K562 (cell line): ENCODE measurements around the gene USH1G. TPM values are rescaled to one million over a fixed set of nuclear protein-coding genes. Genes with fewer than 3 reads are reported as not detected.

Experiments
- ATAC-seq: fragments of 200-7000 bp; cut with Tn5 transposase; 3 replicates; pipeline ENCODE4 v1.9.1; 2020; ENCODE audit warnings: moderate library complexity
- BruUV-seq: library from RNA; stranded (reverse); fragments of 400-500 nt; replicated peaks from 2 replicates; lab custom pipeline; 2021; lab: Mats Ljungman, UMichigan
- CTCF ChIA-PET: fragments of 300-600 bp; formaldehyde crosslinking; extraction: SDS; loops from one replicate; lab custom pipeline; 2021; ENCODE audit warnings: low intra/inter-chr PET ratio; lab: Yijun Ruan, JAX
- POLR2A ChIA-PET: fragments of 300-600, 350-650 bp; sonication (Branson Sonifier 250); formaldehyde crosslinking; extraction: SDS; loops from one replicate; lab custom pipeline; 2021; ENCODE audit warnings: antibody characterized with exemption, inconsistent platforms; lab: Yijun Ruan, JAX
- DNase-seq, 4 experiments: peaks; one replicate each; pipeline versions ENCODE4 v3.0.0 to v3.0.0-alpha.2; 2011 to 2018; ENCODE audit warnings: low spot score in 3 of 4, mixed read lengths in 3 of 4; ENCODE audit errors: extremely low read depth in 1 of 4
- FAIRE-seq: peaks from 2 replicates; lab custom pipeline; 2011; peaks lifted over from hg19 to GRCh38; lab: Jason Lieb, UNC
- H2AFZ ChIP-seq: 2 replicates; pipeline ENCODE4 v1.6.0; 2011; ENCODE audit warnings: low read depth, low read length, control low read depth, inconsistent platforms
- H3K27ac ChIP-seq: fragments of 200-600 bp; 3 replicates; pipeline ENCODE4 v1.8.0; 2011; ENCODE audit warnings: low read depth, mild to moderate bottlenecking, control low read depth, inconsistent platforms, low read length, moderate library complexity, mixed read lengths; ENCODE audit errors: extremely low read depth
- H3K27me3 ChIP-seq, 2 experiments: fragments of 300-600 bp in 1 of 2; 2 replicates in 1 of 2; 3 replicates in 1 of 2; pipeline versions ENCODE4 v1.6.0 to v1.8.0; 2011; ENCODE audit warnings: inconsistent platforms in 2 of 2, low read length in 2 of 2, mild to moderate bottlenecking in 1 of 2, mixed read lengths in 1 of 2, moderate library complexity in 1 of 2; ENCODE audit not compliant: control insufficient read depth in 2 of 2, insufficient read depth in 2 of 2
- H3K36me3 ChIP-seq: fragments of 300-600 bp; 3 replicates; pipeline ENCODE4 v1.8.0; 2011; ENCODE audit warnings: mild to moderate bottlenecking, low read length, inconsistent platforms; ENCODE audit not compliant: control insufficient read depth, insufficient read depth
- H3K4me1 ChIP-seq, 2 experiments: fragments of 200-600 bp in 1 of 2; replicated peaks in 1 of 2; 2 replicates in 1 of 2; 3 replicates in 1 of 2; pipeline versions ENCODE4 v1.5.1 to v1.8.0; 2011; ENCODE audit warnings: inconsistent platforms in 2 of 2, low read length in 2 of 2, mild to moderate bottlenecking in 1 of 2, mixed read lengths in 1 of 2, moderate library complexity in 1 of 2; ENCODE audit not compliant: control insufficient read depth in 2 of 2, insufficient read depth in 2 of 2
- H3K4me2 ChIP-seq: 2 replicates; pipeline ENCODE4 v1.6.1; 2011; ENCODE audit warnings: low read length, control low read depth, inconsistent platforms, mixed read lengths; ENCODE audit not compliant: insufficient read depth
- H3K4me3 ChIP-seq: fragments of 200-600 bp; sonication (generic), shearing (Covaris generic); 2 replicates; pipeline ENCODE4 v1.5.1; 2016; ENCODE audit warnings: control low read depth, inconsistent platforms
- H3K79me2 ChIP-seq: fragments of 200-600 bp; 3 replicates; pipeline ENCODE4 v1.8.0; 2011; ENCODE audit warnings: low read length, inconsistent platforms; ENCODE audit not compliant: control insufficient read depth, insufficient read depth
- H3K9ac ChIP-seq, 2 experiments: 2 replicates each; pipeline versions ENCODE4 v1.6.0 to v1.6.1; 2011; ENCODE audit warnings: low read depth in 2 of 2, low read length in 2 of 2, control low read depth in 1 of 2, inconsistent platforms in 1 of 2, mild to moderate bottlenecking in 1 of 2, mixed read lengths in 1 of 2; ENCODE audit not compliant: insufficient read depth in 1 of 2
- H3K9me1 ChIP-seq: one replicate; pipeline ENCODE4 v1.6.0; 2011; ENCODE audit warnings: inconsistent platforms, mild to moderate bottlenecking, low read length, moderate library complexity; ENCODE audit not compliant: control insufficient read depth, insufficient read depth
- H3K9me3 ChIP-seq: replicated peaks from 2 replicates; pipeline ENCODE4 v1.5.1; 2011; ENCODE audit warnings: low read depth, low read length, inconsistent platforms; ENCODE audit not compliant: control insufficient read depth, insufficient read depth
- H4K20me1 ChIP-seq: replicated peaks from 2 replicates; pipeline ENCODE4 v1.6.1; 2011; ENCODE audit warnings: low read length, inconsistent platforms, mixed read lengths; ENCODE audit not compliant: control insufficient read depth, insufficient read depth
- ETV1 ChIP-seq: fragments of 450-650 bp; conservative IDR thresholded peaks from 2 replicates; pipeline ENCODE4 v1.6.1; 2016; ENCODE audit warnings: missing genetic modification characterization, control low read depth, low read depth, missing compliant biosample characterization
- MLLT1 ChIP-seq, 2 experiments: fragments of 450-650 bp; IDR thresholded peaks; 2 replicates each; pipeline ENCODE4 v1.6.1; 2016
- PRDM10 ChIP-seq: fragments of 450-650 bp; IDR thresholded peaks from 2 replicates; pipeline ENCODE4 v1.6.1; 2018; ENCODE audit not compliant: partially characterized antibody
- RB1 ChIP-seq: fragments of 450-650 bp; IDR thresholded peaks from 2 replicates; pipeline ENCODE4 v1.6.1; 2017; ENCODE audit warnings: low read depth, mild to moderate bottlenecking
- SAFB ChIP-seq: fragments of 200-400 bp; formaldehyde crosslinking; IDR thresholded peaks from 2 replicates; pipeline ENCODE4 v1.6.1; 2017; ENCODE audit warnings: low read depth, low read length, borderline replicate concordance
- ZBTB17 ChIP-seq: fragments of 450-650 bp; formaldehyde crosslinking; IDR thresholded peaks from 2 replicates; pipeline ENCODE4 v1.4.0; 2020; ENCODE audit warnings: mild to moderate bottlenecking
- WGBS: fragments of 100-300 bp; shearing (Covaris generic); methylation state at CpG from one replicate; pipeline ENCODE4 v1.1.6; 2016; ENCODE audit warnings: low coverage, mixed read lengths; ENCODE audit not compliant: insufficient coverage; ENCODE audit errors: missing lambda C conversion rate; 5-methylcytosine and 5-hydroxymethylcytosine counted together
- in situ Hi-C: fragments of 300-500 bp; cut with MboI; formaldehyde crosslinking; loops from 4 replicates; pipeline ENCODE4 v1.15.0; 2018; ENCODE audit warnings: inconsistent platforms, mixed read lengths
- intact Hi-C: fragments of 100-400 bp; cut with micrococcal nuclease; formaldehyde crosslinking; loops from 2 replicates; pipeline ENCODE4 v1.14.2; 2022
- polyA plus RNA-seq, 8 experiments: library from polyadenylated mRNA; depleted of rRNA in 4 of 8; stranded (reverse) in 5 of 8; unstranded in 3 of 8; fragments of >200 nt; fragmentation: Nextera tagmentation in 2 of 8; fragmentation: Illumina TruSeq in 1 of 8; extraction: Ambion mirVana in 2 of 8; extraction: Trizol in 1 of 8; gene quantifications; 2 replicates each; pipeline versions ENCODE4 v1.2.1 to v1.2.3, GENCODE V29; 2011 to 2014; ENCODE audit warnings: inconsistent platforms in 1 of 8, missing spikeins in 1 of 8
- total RNA-seq, 7 experiments: library from RNA; depleted of rRNA in 6 of 7; stranded (reverse); fragments of >200 nt in 6 of 7; fragmentation: Illumina TruSeq in 2 of 7; extraction: Trizol in 2 of 7; gene quantifications; 2 replicates each; pipeline versions ENCODE4 v1.2.1 to v1.2.3, GENCODE V29; 2011 to 2021; ENCODE audit warnings: low replicate concordance in 1 of 7

USH1G gene
- total and polyA plus RNA-seq, 9 of the 15 experiments (the other 6 are each of a cell fraction or from before 2014, with no cell fraction given), result 0.22 to 1.00 (median 0.64) TPM; not detected in 2

GRCh38 chr17:74939534-74939933, 16.5 kb upstream of the USH1G start (continued):
- TF ChIP-seq ETV1 (tag) (peak; percentile 39; the same call in 1 of the 2 replicates), ZBTB17 (CRISPR knock-in tag) (0 out of 2 replicates have a peak, but pooled peaks have one; percentile 19), RB1 (no peak), MLLT1 (IDR thresholded peaks at IDR 0.05) (no peak)
- TF ChIP-seq, all 486 proteins: peak for 6

GRCh38 chr17:74938194-74938950, 15.3 kb upstream of the USH1G start:
- CTCF ChIA-PET, result no interaction called here
- no peak for ATAC-seq
- peak; percentile 68 for TF ChIP-seq PRDM10
- no peak for TF ChIP-seq SAFB
- TF ChIP-seq, all 486 proteins: peak for 1
- H3K27ac ChIP-seq, result no peak overlapping the region
- H3K4me2 ChIP-seq, result no peak overlapping the region
- no peak overlapping the region for H3K4me3 ChIP-seq
- H3K79me2 ChIP-seq, result no peaks in the 10 kb centered on the region
- FAIRE-seq, result no peak
- H3K27me3 ChIP-seq, result peaks cover 18 to 43% of the 10 kb centered on the region in 2 experiments
- DNase-seq, result no peak
- H3K9me3 ChIP-seq, result no peaks in the 10 kb centered on the region
- POLR2A ChIA-PET, result interaction anchor here (0.6 to 1.3 kb wide), 3 partner anchors 10 to 169 kb away, joined by 3 read pairs; no protein-coding TSS in a partner anchor
- H2AFZ ChIP-seq, result no peak overlapping the region
- H3K36me3 ChIP-seq, result no peaks in the 10 kb centered on the region
- BruUV-seq, result no TSS peak
- H4K20me1 ChIP-seq, result 0 out of 2 replicates have a peak, but pooled peaks cover 4% of the 10 kb centered on the region
- no peaks in the 10 kb centered on the region for H3K9me1 ChIP-seq
- in situ Hi-C loops (no loop called here), intact Hi-C loops (no loop called here)
- 31% methylated on average over 8 of the region's 8 CpGs for WGBS
- H3K9ac ChIP-seq, result no peak overlapping the region
- peaks cover 4 to 22% of the 10 kb centered on the region in 2 experiments; a peak in 4 of 5 replicates for H3K4me1 ChIP-seq
